ENCODE measurements around the gene OCA2.

The OCA2 gene

GRCh38 chr15:27796405-27797320 lies 302.5 kb downstream of the OCA2 start:
- Histone ChIP-seq H3K27ac (ENCODE audit: low read depth, low read length) (no peak overlapping the region), H3K9me3 (ENCODE audit: control insufficient read depth in 1 of 2, low read length in 2 of 2) (peaks cover 22 to 38% of the 10 kb centered on the region in 2 donors), H3K4me3 (ENCODE audit: low read depth in 1 of 2, low read length in 2 of 2) (no peak overlapping the region), H3K9ac (ENCODE audit: low read depth in 1 of 2, low read length in 2 of 2) (no peak overlapping the region), H3K36me3 (ENCODE audit: control insufficient read depth in 1 of 2, insufficient read depth in 2 of 2, low read length in 2 of 2) (no peaks in the 10 kb centered on the region), H3K4me1 (ENCODE audit: control insufficient read depth in 1 of 2, insufficient read depth in 2 of 2, low read length in 2 of 2) (no peaks in the 10 kb centered on the region), H3K27me3 (ENCODE audit: control insufficient read depth in 1 of 2, insufficient read depth in 2 of 2, low read length in 2 of 2) (no peaks in the 10 kb centered on the region)

GRCh38 chr15:27792756-27793264 lies 306.3 kb downstream of the OCA2 start:
- no peak overlapping the region for H3K27ac ChIP-seq (ENCODE audit: low read depth, low read length)
- no peaks in the 10 kb centered on the region for H3K27me3 ChIP-seq (ENCODE audit: control insufficient read depth in 1 of 2, insufficient read depth in 2 of 2, low read length in 2 of 2)
- H3K9ac ChIP-seq (ENCODE audit: low read depth in 1 of 2, low read length in 2 of 2): no peak overlapping the region
- H3K9me3 ChIP-seq (ENCODE audit: control insufficient read depth in 1 of 2, low read length in 2 of 2): peaks cover 19 to 36% of the 10 kb centered on the region in 2 donors
- no peaks in the 10 kb centered on the region for H3K4me1 ChIP-seq (ENCODE audit: control insufficient read depth in 1 of 2, insufficient read depth in 2 of 2, low read length in 2 of 2)
- H3K36me3 ChIP-seq (ENCODE audit: control insufficient read depth in 1 of 2, insufficient read depth in 2 of 2, low read length in 2 of 2): no peaks in the 10 kb centered on the region
- H3K4me3 ChIP-seq (ENCODE audit: low read depth in 1 of 2, low read length in 2 of 2): no peak overlapping the region

- H3K9ac ChIP-seq (ENCODE audit: low read depth in 1 of 2, low read length in 2 of 2): no peak overlapping the region
- no peak overlapping the region for H3K4me3 ChIP-seq (ENCODE audit: low read depth in 1 of 2, low read length in 2 of 2)
- peaks cover 9 to 17% of the 10 kb centered on the region in 2 donors for H3K9me3 ChIP-seq (ENCODE audit: control insufficient read depth in 1 of 2, low read length in 2 of 2)
- no peak overlapping the region for H3K27ac ChIP-seq (ENCODE audit: low read depth, low read length)
- H3K4me1 ChIP-seq (ENCODE audit: control insufficient read depth in 1 of 2, insufficient read depth in 2 of 2, low read length in 2 of 2): no peaks in the 10 kb centered on the region
- H3K27me3 ChIP-seq (ENCODE audit: control insufficient read depth in 1 of 2, insufficient read depth in 2 of 2, low read length in 2 of 2): no peaks in the 10 kb centered on the region
- no peaks in the 10 kb centered on the region for H3K36me3 ChIP-seq (ENCODE audit: control insufficient read depth in 1 of 2, insufficient read depth in 2 of 2, low read length in 2 of 2)
These were observed 308.8 kb downstream of the OCA2 start for GRCh38 chr15:27790270-27790669.

GRCh38 chr15:27787931-27788330 lies 311.2 kb downstream of the OCA2 start:
- no peak overlapping the region for H3K27ac ChIP-seq (ENCODE audit: low read depth, low read length)
- H3K9ac ChIP-seq (ENCODE audit: low read depth in 1 of 2, low read length in 2 of 2): no peak overlapping the region
- peaks cover 15 to 17% of the 10 kb centered on the region in 2 donors for H3K9me3 ChIP-seq (ENCODE audit: control insufficient read depth in 1 of 2, low read length in 2 of 2)
- no peak overlapping the region for H3K4me3 ChIP-seq (ENCODE audit: low read depth in 1 of 2, low read length in 2 of 2)
- H3K36me3 ChIP-seq (ENCODE audit: control insufficient read depth in 1 of 2, insufficient read depth in 2 of 2, low read length in 2 of 2): no peaks in the 10 kb centered on the region
- no peaks in the 10 kb centered on the region for H3K4me1 ChIP-seq (ENCODE audit: control insufficient read depth in 1 of 2, insufficient read depth in 2 of 2, low read length in 2 of 2)
- H3K27me3 ChIP-seq (ENCODE audit: control insufficient read depth in 1 of 2, insufficient read depth in 2 of 2, low read length in 2 of 2): no peaks in the 10 kb centered on the region

- Histone ChIP-seq H3K27ac (ENCODE audit: low read depth, low read length) (no peak overlapping the region), H3K9ac (ENCODE audit: low read depth in 1 of 2, low read length in 2 of 2) (no peak overlapping the region), H3K27me3 (ENCODE audit: control insufficient read depth in 1 of 2, insufficient read depth in 2 of 2, low read length in 2 of 2) (no peaks in the 10 kb centered on the region), H3K4me3 (ENCODE audit: low read depth in 1 of 2, low read length in 2 of 2) (no peak overlapping the region), H3K36me3 (ENCODE audit: control insufficient read depth in 1 of 2, insufficient read depth in 2 of 2, low read length in 2 of 2) (no peaks in the 10 kb centered on the region), H3K9me3 (ENCODE audit: control insufficient read depth in 1 of 2, low read length in 2 of 2) (peaks cover 6 to 9% of the 10 kb centered on the region in 2 donors), H3K4me1 (ENCODE audit: control insufficient read depth in 1 of 2, insufficient read depth in 2 of 2, low read length in 2 of 2) (no peaks in the 10 kb centered on the region)
These were observed 315.0 kb downstream of the OCA2 start for GRCh38 chr15:27784107-27784506.

- no peak overlapping the region for H3K9ac ChIP-seq (ENCODE audit: low read depth in 1 of 2, low read length in 2 of 2)
- no peak overlapping the region for H3K4me3 ChIP-seq (ENCODE audit: low read depth in 1 of 2, low read length in 2 of 2)
- peaks cover 6 to 9% of the 10 kb centered on the region in 2 donors for H3K9me3 ChIP-seq (ENCODE audit: control insufficient read depth in 1 of 2, low read length in 2 of 2)
- H3K4me1 ChIP-seq (ENCODE audit: control insufficient read depth in 1 of 2, insufficient read depth in 2 of 2, low read length in 2 of 2): no peaks in the 10 kb centered on the region
- no peak overlapping the region for H3K27ac ChIP-seq (ENCODE audit: low read depth, low read length)
- no peaks in the 10 kb centered on the region for H3K27me3 ChIP-seq (ENCODE audit: control insufficient read depth in 1 of 2, insufficient read depth in 2 of 2, low read length in 2 of 2)
- no peaks in the 10 kb centered on the region for H3K36me3 ChIP-seq (ENCODE audit: control insufficient read depth in 1 of 2, insufficient read depth in 2 of 2, low read length in 2 of 2)
These were observed 315.4 kb downstream of the OCA2 start for GRCh38 chr15:27783678-27784077.

GRCh38 chr15:27782125-27782524 lies 317.0 kb downstream of the OCA2 start:
- Histone ChIP-seq H3K27ac (ENCODE audit: low read depth, low read length) (no peak overlapping the region), H3K9ac (ENCODE audit: low read depth in 1 of 2, low read length in 2 of 2) (no peak overlapping the region), H3K9me3 (ENCODE audit: control insufficient read depth in 1 of 2, low read length in 2 of 2) (peaks cover 6 to 9% of the 10 kb centered on the region in 2 donors), H3K36me3 (ENCODE audit: control insufficient read depth in 1 of 2, insufficient read depth in 2 of 2, low read length in 2 of 2) (no peaks in the 10 kb centered on the region), H3K27me3 (ENCODE audit: control insufficient read depth in 1 of 2, insufficient read depth in 2 of 2, low read length in 2 of 2) (no peaks in the 10 kb centered on the region), H3K4me3 (ENCODE audit: low read depth in 1 of 2, low read length in 2 of 2) (no peak overlapping the region), H3K4me1 (ENCODE audit: control insufficient read depth in 1 of 2, insufficient read depth in 2 of 2, low read length in 2 of 2) (no peaks in the 10 kb centered on the region)

- Histone ChIP-seq H3K4me3 (ENCODE audit: low read depth in 1 of 2, low read length in 2 of 2) (no peak overlapping the region), H3K4me1 (ENCODE audit: control insufficient read depth in 1 of 2, insufficient read depth in 2 of 2, low read length in 2 of 2) (no peaks in the 10 kb centered on the region), H3K9me3 (ENCODE audit: control insufficient read depth in 1 of 2, low read length in 2 of 2) (peaks cover 7 to 25% of the 10 kb centered on the region in 2 donors), H3K27me3 (ENCODE audit: control insufficient read depth in 1 of 2, insufficient read depth in 2 of 2, low read length in 2 of 2) (no peaks in the 10 kb centered on the region), H3K9ac (ENCODE audit: low read depth in 1 of 2, low read length in 2 of 2) (no peak overlapping the region), H3K27ac (ENCODE audit: low read depth, low read length) (no peak overlapping the region), H3K36me3 (ENCODE audit: control insufficient read depth in 1 of 2, insufficient read depth in 2 of 2, low read length in 2 of 2) (no peaks in the 10 kb centered on the region)
These were observed 322.6 kb downstream of the OCA2 start for GRCh38 chr15:27776501-27776900.

GRCh38 chr15:27774638-27775037 lies 324.5 kb downstream of the OCA2 start:
- H3K27ac ChIP-seq (ENCODE audit: low read depth, low read length): no peak overlapping the region
- peaks cover 7 to 25% of the 10 kb centered on the region in 2 donors for H3K9me3 ChIP-seq (ENCODE audit: control insufficient read depth in 1 of 2, low read length in 2 of 2)
- H3K36me3 ChIP-seq (ENCODE audit: control insufficient read depth in 1 of 2, insufficient read depth in 2 of 2, low read length in 2 of 2): no peaks in the 10 kb centered on the region
- no peaks in the 10 kb centered on the region for H3K27me3 ChIP-seq (ENCODE audit: control insufficient read depth in 1 of 2, insufficient read depth in 2 of 2, low read length in 2 of 2)
- H3K4me1 ChIP-seq (ENCODE audit: control insufficient read depth in 1 of 2, insufficient read depth in 2 of 2, low read length in 2 of 2): no peaks in the 10 kb centered on the region
- H3K9ac ChIP-seq (ENCODE audit: low read depth in 1 of 2, low read length in 2 of 2): no peak overlapping the region
- no peak overlapping the region for H3K4me3 ChIP-seq (ENCODE audit: low read depth in 1 of 2, low read length in 2 of 2)

GRCh38 chr15:27774191-27774590 lies 324.9 kb downstream of the OCA2 start:
- peaks cover 7 to 25% of the 10 kb centered on the region in 2 donors for H3K9me3 ChIP-seq (ENCODE audit: control insufficient read depth in 1 of 2, low read length in 2 of 2)
- H3K36me3 ChIP-seq (ENCODE audit: control insufficient read depth in 1 of 2, insufficient read depth in 2 of 2, low read length in 2 of 2): no peaks in the 10 kb centered on the region
- no peak overlapping the region for H3K27ac ChIP-seq (ENCODE audit: low read depth, low read length)
- H3K9ac ChIP-seq (ENCODE audit: low read depth in 1 of 2, low read length in 2 of 2): no peak overlapping the region
- no peak overlapping the region for H3K4me3 ChIP-seq (ENCODE audit: low read depth in 1 of 2, low read length in 2 of 2)
- no peaks in the 10 kb centered on the region for H3K27me3 ChIP-seq (ENCODE audit: control insufficient read depth in 1 of 2, insufficient read depth in 2 of 2, low read length in 2 of 2)
- no peaks in the 10 kb centered on the region for H3K4me1 ChIP-seq (ENCODE audit: control insufficient read depth in 1 of 2, insufficient read depth in 2 of 2, low read length in 2 of 2)

Data from duodenal mucosa (tissue), 2 donors.